Esophagus (tissue), 2 donors: Measurements from ENCODE around the gene GPHN. TPM values are rescaled to one million over a fixed set of nuclear protein-coding genes. Genes with fewer than 3 reads are reported as not detected.
"Not testable (repeated sequence)": the region's sequence is repeated elsewhere in the genome, so short reads cannot be mapped to it uniquely, and the experiment has no call there.

Source experiments
- H3K27ac ChIP-seq, 2 donors: one replicate each; pipeline ENCODE4 v1.5.1; 2013; ENCODE audit warnings: low read depth in 2 of 2, mild to moderate bottlenecking in 2 of 2, inconsistent platforms in 1 of 2, low read length in 1 of 2, moderate library complexity in 1 of 2
- H3K27me3 ChIP-seq, 2 donors: one replicate each; pipeline ENCODE4 v1.6.1; 2013; ENCODE audit warnings: low read length in 2 of 2, control low read depth in 1 of 2, mild to moderate bottlenecking in 1 of 2; ENCODE audit not compliant: insufficient read depth in 2 of 2, control insufficient read depth in 1 of 2
- H3K36me3 ChIP-seq, 2 donors: one replicate each; pipeline ENCODE4 v1.6.1; 2013; ENCODE audit warnings: low read length in 1 of 2; ENCODE audit not compliant: control insufficient read depth in 2 of 2, insufficient read depth in 2 of 2
- H3K4me1 ChIP-seq, 2 donors: one replicate each; pipeline ENCODE4 v1.6.1; 2013; ENCODE audit warnings: low read length in 1 of 2; ENCODE audit not compliant: control insufficient read depth in 2 of 2, insufficient read depth in 2 of 2
- H3K4me3 ChIP-seq, 2 donors: one replicate each; pipeline ENCODE4 v1.5.1; 2013; ENCODE audit warnings: low read length in 2 of 2, mild to moderate bottlenecking in 2 of 2, low read depth in 1 of 2, moderate library complexity in 1 of 2
- H3K9me3 ChIP-seq, 2 donors: one replicate each; pipeline ENCODE4 v1.6.1; 2013; ENCODE audit warnings: mild to moderate bottlenecking in 2 of 2, low read depth in 1 of 2, low read length in 1 of 2, moderate library complexity in 1 of 2; ENCODE audit not compliant: control insufficient read depth in 2 of 2, insufficient read depth in 1 of 2
- WGBS, 2 donors: extraction: QIAGEN DNeasy Blood & Tissue Kit; methylation state at CpG; one replicate each; pipeline ENCODE4 v1.1.7; 2013; 5-methylcytosine and 5-hydroxymethylcytosine counted together
- polyA plus RNA-seq, 2 donors: library from polyadenylated mRNA; stranded (reverse); fragments of 200-250 nt; gene quantifications; one replicate each; pipeline ENCODE4 v1.2.3, GENCODE V29; 2013
- donor health status: healthy with polysubstance abuse.
- donor health status: Bipolar disorder and iron deficiency.

Gene GPHN
- polyA plus RNA-seq, 2 donors = 9.8 to 19.8 TPM

DNA sequence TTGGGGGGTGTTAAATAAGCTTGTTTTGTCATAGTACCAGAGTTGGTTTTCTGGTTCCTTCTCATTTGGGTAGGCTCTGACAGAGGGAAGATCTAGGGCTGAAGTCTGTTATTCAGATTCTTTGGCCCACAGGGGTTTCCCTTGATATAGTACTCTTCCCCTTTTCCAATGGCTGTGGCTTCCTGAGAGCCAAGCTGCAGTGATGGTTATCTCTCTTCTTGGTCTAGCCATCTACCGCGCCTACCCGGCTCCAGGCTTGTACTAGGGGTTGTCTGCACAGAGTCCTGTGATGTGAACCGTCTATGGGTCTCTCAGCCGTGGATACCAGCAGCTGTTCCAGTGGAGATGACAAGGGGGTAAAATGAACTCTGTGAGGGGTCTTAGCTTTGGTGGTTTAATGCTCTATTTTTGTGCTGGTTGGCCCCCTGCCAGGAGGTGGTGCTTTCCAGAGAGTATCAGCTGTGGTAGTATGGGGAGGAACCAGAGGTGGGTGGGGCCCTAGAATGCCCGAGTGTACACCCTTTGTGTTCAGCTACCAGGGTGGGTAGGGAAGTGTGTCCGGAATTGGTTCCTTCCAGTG is 209.7 kb downstream of the GPHN start:
- H3K9me3 ChIP-seq = no peaks in the 10 kb centered on the region
- H3K4me1 ChIP-seq = no peaks in the 10 kb centered on the region
- H3K27me3 ChIP-seq = no peaks in the 10 kb centered on the region
- no peak overlapping the region for H3K4me3 ChIP-seq
- 87 to 94% methylated on average over 7 of the region's 7 CpGs for WGBS, 2 donors
- H3K27ac ChIP-seq = no peak overlapping the region
- no peaks in the 10 kb centered on the region for H3K36me3 ChIP-seq

DNA sequence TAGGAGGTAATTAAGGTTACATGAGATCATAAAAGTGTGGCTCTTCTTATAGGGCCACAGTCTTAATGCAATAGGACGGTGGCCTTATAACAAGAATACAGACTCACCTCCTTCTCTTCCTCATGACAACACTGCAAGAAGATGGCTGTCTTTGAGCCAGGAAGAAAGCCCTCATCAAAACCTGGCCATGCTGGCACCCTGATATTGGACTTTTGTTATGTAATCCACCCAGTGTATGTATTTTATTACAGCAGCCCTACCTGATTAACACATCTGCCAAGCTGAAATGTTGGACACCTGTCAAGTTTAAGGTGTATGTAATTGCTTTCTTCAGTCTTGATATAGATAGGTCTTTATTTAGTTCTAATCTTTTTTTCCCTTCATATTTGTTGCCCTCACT is 217.0 kb downstream of the GPHN start:
- Histone ChIP-seq H3K9me3 (peaks cover 0 to 3% of the 10 kb centered on the region in 2 donors), H3K4me1 (no peaks in the 10 kb centered on the region), H3K36me3 (no peaks in the 10 kb centered on the region), H3K4me3 (no peak overlapping the region), H3K27ac (no peak overlapping the region), H3K27me3 (no peaks in the 10 kb centered on the region)
- 95 to 97% methylated on average over 1 of the region's 1 CpG for WGBS, 2 donors

DNA sequence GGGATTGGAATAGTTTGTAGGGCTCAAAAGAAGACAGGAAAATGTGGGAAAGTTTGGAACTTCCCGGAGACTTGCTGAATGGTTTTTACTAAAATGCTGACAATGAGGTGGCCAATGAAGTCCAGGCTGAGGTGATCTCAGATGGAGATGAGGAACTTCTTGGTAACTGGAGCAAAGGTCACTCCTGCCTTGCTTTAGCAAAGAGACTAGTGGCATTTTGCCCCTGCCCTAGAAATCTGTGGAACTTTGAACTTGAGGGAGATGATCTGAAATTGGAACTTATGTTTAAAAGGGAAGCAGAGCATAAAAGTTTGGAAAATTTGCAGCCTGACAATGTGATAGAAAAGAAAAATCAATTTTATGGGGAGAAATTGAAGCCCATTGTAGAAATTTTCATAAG is 223.4 kb downstream of the GPHN start:
- H3K36me3 ChIP-seq, H3K4me1 ChIP-seq, H3K4me3 ChIP-seq, H3K27me3 ChIP-seq, H3K9me3 ChIP-seq, H3K27ac ChIP-seq: not testable (repeated sequence)
- 61 to 82% methylated on average over 1 of the region's 1 CpG for WGBS, 2 donors

DNA sequence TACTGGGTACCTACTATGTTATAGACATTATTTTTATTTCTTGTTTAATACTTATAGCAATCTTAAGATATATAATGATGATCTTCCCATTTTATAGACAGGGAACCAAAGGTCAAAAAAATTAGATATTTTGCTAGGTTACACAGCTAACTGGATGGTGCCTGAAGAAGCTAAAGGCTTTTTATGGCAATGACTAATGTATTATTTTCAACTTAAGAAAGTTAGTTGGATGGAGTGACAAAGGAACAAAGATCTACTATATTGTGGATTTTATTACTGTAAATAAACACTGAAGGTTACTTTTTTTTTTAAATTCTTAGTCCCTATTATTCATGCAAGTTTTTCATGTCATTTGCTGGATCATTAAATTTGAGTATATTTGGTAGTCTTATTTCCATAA is 227.9 kb downstream of the GPHN start:
- no peak overlapping the region for H3K27ac ChIP-seq
- H3K4me3 ChIP-seq = no peak overlapping the region
- no peaks in the 10 kb centered on the region for H3K36me3 ChIP-seq
- no peaks in the 10 kb centered on the region for H3K27me3 ChIP-seq
- no peaks in the 10 kb centered on the region for H3K9me3 ChIP-seq
- H3K4me1 ChIP-seq = no peaks in the 10 kb centered on the region

DNA sequence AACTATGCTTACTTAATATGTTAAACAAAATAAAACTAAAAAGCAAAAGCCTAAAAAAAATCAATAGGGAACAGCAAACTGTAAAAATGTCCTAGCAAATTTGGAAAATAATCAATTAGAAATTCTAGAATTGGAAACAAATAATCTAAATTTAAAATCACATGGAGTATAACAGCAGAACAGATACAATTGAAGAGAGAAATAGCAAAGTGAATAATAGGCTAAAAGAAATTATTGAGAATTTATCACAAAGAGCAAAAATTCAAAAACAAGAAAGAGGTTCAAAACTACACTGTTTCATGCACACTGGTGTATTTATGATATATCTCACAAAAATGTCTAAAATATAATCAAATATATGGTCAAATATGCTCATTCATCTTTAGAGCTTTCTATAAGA is 231.9 kb downstream of the GPHN start:
- Histone ChIP-seq H3K36me3 (no peaks in the 10 kb centered on the region), H3K4me1 (no peaks in the 10 kb centered on the region), H3K9me3 (no peaks in the 10 kb centered on the region), H3K27me3 (no peaks in the 10 kb centered on the region), H3K27ac (no peak overlapping the region), H3K4me3 (no peak overlapping the region)

DNA sequence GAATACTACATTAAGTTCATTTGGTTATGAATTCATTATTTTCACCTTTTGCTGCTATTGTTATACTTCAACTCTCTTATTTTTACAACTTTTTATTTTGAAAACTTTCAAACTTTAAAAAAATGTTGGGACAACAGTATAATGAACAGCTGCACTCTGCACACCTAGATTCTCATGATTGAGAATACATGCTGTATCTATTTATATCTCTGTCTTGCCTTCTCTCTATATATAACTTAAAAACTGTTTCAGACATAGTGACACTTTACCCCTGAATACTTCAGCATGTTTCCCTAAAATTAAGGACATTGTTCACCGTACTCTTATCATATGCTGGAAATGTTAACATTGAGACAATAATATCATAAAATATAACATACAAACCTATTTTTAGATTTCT is 237.1 kb downstream of the GPHN start:
- Histone ChIP-seq H3K4me1 (no peaks in the 10 kb centered on the region), H3K27me3 (no peaks in the 10 kb centered on the region), H3K27ac (no peak overlapping the region), H3K9me3 (no peaks in the 10 kb centered on the region), H3K4me3 (no peak overlapping the region), H3K36me3 (no peaks in the 10 kb centered on the region)
- 85 to 94% methylated on average over 1 of the region's 1 CpG for WGBS, 2 donors

DNA sequence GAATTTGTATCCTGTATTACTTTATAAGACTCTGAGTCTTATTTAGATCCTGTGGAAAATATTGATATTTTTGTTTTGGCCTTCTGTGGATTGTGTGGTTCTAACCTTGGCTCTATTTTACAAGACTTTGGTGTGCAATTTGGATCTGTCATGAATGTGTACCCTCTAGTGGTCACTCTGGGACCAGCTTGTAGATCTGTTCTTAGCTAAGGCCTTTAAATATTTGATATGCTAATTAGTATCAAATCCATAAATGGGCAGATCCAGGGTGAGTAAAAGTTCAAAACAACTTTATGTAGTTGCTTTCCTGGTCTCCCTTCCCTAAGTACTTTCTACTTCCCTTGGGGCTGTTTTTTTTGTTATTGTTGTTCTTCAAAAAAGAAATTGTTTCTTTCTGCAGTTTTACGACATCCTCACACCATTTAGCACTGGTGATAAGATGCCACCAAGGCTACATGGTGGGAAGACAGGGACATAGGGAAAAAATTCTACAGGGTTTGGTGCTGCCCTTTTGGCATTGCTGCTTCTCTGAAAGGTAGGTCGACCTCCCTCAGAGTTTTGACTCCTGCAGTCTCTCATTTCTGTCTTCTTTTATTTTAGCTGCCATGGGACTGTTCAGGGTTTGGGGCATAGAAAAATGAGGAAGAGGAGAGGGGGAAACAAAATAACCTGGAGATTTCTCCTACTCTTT is 238.5 kb downstream of the GPHN start:
- no peak overlapping the region for H3K27ac ChIP-seq
- no peaks in the 10 kb centered on the region for H3K9me3 ChIP-seq
- H3K4me3 ChIP-seq = no peak overlapping the region
- H3K4me1 ChIP-seq = no peaks in the 10 kb centered on the region
- H3K36me3 ChIP-seq = no peaks in the 10 kb centered on the region
- 80 to 87% methylated on average over 2 of the region's 2 CpGs for WGBS, 2 donors
- no peaks in the 10 kb centered on the region for H3K27me3 ChIP-seq

DNA sequence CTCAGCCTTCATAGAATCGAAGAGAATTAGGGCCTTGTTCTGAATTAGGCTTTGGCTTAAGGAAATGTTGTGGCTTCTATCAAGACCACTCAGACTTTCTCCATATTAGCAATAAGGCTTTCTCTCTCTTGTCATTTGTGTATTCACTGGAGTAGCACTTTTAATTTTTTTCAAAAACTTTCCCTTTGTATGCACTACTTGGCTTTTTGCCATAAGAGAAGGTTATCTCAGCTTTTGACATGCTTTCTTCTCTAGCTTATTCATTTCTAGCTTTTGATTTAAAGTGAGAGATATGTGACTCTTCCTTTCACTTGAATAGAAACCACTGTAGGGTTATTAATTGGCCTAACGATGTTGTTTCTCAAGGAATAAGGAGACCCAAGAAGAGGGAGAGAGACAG is 244.2 kb downstream of the GPHN start:
- Histone ChIP-seq H3K4me1 (no peaks in the 10 kb centered on the region), H3K4me3 (no peak overlapping the region), H3K36me3 (no peaks in the 10 kb centered on the region), H3K27me3 (no peaks in the 10 kb centered on the region), H3K9me3 (no peaks in the 10 kb centered on the region), H3K27ac (no peak overlapping the region)
- WGBS, 2 donors = 70 to 73% methylated on average over 2 of the region's 2 CpGs

DNA sequence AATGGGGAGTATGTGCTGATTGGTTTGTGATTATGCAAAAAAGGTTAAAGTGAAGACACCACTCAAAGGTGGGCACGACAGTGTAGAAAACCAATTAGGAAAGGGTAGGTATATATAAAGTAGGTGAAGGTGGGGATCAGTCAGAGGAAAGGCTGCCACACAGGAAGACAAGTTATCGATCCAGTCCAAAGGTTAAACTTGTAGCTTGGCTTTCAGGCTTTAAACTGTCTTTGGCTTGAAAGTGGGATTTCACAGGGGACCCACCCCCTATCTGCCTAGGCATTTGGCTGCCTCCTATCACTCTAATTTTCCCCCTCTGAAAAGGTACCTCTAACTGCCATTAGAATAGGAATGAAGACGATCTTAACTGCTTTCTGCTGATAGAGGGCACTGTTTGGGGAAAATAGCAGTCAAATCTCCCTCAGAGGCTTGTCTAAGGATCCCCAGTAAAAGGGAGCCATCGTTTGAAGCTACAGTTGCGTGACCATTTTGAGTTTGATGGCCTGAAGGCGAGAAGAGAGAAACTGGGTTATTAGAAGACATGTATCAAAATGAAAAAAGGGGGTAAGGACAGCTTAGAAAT is 250.2 kb downstream of the GPHN start:
- Histone ChIP-seq H3K36me3 (no peaks in the 10 kb centered on the region), H3K4me1 (no peaks in the 10 kb centered on the region), H3K4me3 (no peak overlapping the region), H3K27me3 (no peaks in the 10 kb centered on the region), H3K9me3 (no peaks in the 10 kb centered on the region), H3K27ac (no peak overlapping the region)
- WGBS, 2 donors = 80 to 83% methylated on average over 6 of the region's 6 CpGs

DNA sequence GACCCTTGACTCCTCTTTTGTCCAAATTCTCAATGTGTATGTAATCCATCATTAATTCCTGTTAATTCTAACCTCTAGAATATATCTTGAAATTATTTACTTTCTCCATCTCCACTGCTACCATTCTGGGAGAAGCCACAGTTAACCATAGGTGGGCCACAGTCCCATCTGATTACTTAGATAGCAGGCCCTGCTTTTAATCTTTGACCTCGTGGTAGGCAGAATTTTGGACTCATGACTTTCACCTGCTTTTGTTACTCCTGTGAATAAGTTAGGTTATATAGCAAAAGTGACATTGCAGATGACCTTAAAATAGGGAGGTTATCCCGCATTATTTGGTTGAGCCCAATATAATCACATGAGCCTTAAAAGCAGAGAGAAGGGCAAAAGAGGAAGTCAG is 264.2 kb downstream of the GPHN start:
- Histone ChIP-seq H3K36me3 (no peaks in the 10 kb centered on the region), H3K4me1 (no peaks in the 10 kb centered on the region), H3K4me3 (no peak overlapping the region), H3K27ac (no peak overlapping the region), H3K9me3 (no peaks in the 10 kb centered on the region), H3K27me3 (no peaks in the 10 kb centered on the region)
- WGBS, 2 donors = 76 to 84% methylated on average over 2 of the region's 2 CpGs
